ENCODE results near the gene ANTXR1. TPM values are rescaled to one million over a fixed set of nuclear protein-coding genes. Genes with fewer than 3 reads are reported as not detected.
A peak's percentile ranks its signal among the peaks of the same experiment; 100 is the strongest.

ANTXR1 gene
- total RNA-seq, 1 donor: 61.5 TPM

DNA sequence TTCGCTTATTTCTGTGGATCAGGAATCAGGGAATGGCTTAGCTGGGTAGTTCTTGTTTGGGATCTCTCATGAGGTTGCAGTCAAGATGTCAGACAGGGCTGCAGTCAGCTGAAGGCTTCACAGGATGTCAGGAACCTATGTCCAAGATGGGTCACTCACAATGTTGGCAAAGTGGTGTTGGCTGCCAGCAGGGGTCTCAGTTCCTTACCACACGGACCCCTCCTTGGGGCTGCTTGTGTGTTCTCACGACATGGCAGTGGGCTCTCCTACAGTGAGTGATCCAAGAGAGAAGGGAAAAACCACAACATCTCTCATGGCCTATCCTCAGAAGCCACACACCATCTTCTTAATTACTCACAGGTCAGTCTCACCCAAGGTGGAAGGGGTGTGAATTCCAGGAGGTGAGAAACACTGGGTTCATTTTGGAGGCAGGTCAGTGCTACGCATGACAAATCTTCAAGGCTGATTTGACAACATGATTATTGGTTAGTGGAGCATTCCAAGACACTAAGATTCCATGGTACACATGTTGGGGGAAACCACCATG lies 1.3 kb upstream of the ANTXR1 start:
- no peak for DNase-seq (ENCODE audit: low read depth)
- TF ChIP-seq, protein P1, sequence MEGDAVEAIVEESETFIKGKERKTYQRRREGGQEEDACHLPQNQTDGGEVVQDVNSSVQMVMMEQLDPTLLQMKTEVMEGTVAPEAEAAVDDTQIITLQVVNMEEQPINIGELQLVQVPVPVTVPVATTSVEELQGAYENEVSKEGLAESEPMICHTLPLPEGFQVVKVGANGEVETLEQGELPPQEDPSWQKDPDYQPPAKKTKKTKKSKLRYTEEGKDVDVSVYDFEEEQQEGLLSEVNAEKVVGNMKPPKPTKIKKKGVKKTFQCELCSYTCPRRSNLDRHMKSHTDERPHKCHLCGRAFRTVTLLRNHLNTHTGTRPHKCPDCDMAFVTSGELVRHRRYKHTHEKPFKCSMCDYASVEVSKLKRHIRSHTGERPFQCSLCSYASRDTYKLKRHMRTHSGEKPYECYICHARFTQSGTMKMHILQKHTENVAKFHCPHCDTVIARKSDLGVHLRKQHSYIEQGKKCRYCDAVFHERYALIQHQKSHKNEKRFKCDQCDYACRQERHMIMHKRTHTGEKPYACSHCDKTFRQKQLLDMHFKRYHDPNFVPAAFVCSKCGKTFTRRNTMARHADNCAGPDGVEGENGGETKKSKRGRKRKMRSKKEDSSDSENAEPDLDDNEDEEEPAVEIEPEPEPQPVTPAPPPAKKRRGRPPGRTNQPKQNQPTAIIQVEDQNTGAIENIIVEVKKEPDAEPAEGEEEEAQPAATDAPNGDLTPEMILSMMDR (IDR thresholded peaks at IDR 0.05; ENCODE audit: insufficient read depth, low read length): no peak
- H3K4me3 ChIP-seq (ENCODE audit: low read depth, low read length): no peak overlapping the region

DNA sequence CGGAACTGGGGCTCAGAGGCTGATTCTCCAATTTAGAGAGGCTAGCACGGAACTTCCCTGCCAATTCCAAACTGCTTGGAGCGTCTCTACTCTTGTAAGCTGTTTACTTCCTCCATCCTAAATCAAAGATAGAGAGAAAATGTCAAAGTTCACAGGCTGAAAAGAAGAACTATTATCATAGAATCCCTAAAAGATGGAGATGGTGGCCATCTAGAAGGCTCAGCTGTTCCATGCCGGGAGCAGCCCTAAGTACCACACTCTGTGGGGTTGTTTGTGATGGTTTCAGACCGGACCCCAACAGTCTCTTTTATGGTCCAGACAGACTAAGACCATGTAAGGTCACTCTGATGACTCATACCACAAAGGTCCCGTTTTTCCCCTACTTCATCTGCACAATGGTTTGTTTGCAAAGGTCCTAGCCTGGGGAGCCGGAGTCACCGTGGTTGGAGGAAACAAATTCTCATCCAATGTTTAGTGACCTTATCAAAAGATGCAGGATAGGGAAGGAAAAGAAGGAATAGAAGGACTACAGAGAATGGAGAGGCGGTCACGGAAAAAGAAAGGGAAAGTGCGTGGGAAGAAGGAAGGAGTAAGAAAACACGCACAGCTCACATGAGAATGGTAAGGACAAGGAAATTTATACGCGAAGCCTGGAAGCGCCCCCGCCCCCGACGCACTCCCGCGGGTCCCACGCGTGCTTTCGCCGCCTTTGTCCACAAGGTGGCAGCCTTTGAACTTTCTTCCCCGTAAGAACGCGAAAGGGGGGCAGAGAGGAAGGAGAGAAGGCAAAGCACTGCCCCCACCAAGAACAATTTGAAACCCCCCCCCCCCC lies 453 bp upstream of the ANTXR1 start:
- TF ChIP-seq, protein P1 (IDR thresholded peaks at IDR 0.05; ENCODE audit: insufficient read depth, low read length): peak; percentile 79
- DNase-seq (ENCODE audit: low read depth): peak; percentile 82
- H3K4me3 ChIP-seq (ENCODE audit: low read depth, low read length): peak overlapping the region; percentile 93

GRCh38 chr2:69013840-69014821 lies 1.2 kb downstream of the ANTXR1 start:
- TF ChIP-seq, protein P1 (IDR thresholded peaks at IDR 0.05; ENCODE audit: insufficient read depth, low read length): peak; percentile 50
- DNase-seq (ENCODE audit: low read depth): peak; percentile 74
- peak overlapping the region; percentile 93 for H3K4me3 ChIP-seq (ENCODE audit: low read depth, low read length)

- TF ChIP-seq, protein P1 (IDR thresholded peaks at IDR 0.05; ENCODE audit: insufficient read depth, low read length): no peak
- peak overlapping the region; percentile 26 for H3K4me3 ChIP-seq (ENCODE audit: low read depth, low read length)
- peak; percentile 70 for DNase-seq (ENCODE audit: low read depth)
These were observed 4.1 kb downstream of the ANTXR1 start for GRCh38 chr2:69017080-69017479.

GRCh38 chr2:69017835-69018234 lies 4.9 kb downstream of the ANTXR1 start:
- peak; percentile 33 for DNase-seq (ENCODE audit: low read depth)
- TF ChIP-seq, protein P1 (IDR thresholded peaks at IDR 0.05; ENCODE audit: insufficient read depth, low read length): no peak
- no peak overlapping the region for H3K4me3 ChIP-seq (ENCODE audit: low read depth, low read length)

DNA sequence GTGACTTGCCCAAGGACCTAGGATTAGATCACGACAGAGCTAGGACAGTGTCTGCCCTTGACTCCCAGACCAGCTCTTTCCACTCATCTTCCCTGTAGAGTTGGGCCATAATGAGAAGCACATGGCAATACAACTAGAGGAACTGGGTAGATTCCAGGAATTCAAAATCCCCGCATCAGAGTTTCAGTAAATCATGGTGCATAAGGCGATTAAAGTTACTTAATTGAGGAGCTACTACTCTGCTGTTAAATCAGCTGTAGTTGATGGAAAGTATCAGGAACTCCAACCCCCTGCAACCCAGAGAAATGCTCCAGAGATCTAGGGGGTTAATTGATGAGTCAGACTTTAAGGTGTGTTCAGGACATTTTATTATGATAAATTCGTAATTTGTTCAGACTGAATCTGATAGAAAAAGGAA lies 5.7 kb downstream of the ANTXR1 start:
- TF ChIP-seq, protein P1 (IDR thresholded peaks at IDR 0.05; ENCODE audit: insufficient read depth, low read length): no peak
- H3K4me3 ChIP-seq (ENCODE audit: low read depth, low read length): no peak overlapping the region
- DNase-seq (ENCODE audit: low read depth): peak; percentile 29

Measured in fibroblast of the aortic adventitia (primary cell).